H1 (cell line): ENCODE measurements around the gene CPLANE2.

Experiments
- CEBPB ChIP-seq: IDR thresholded peaks from 2 replicates; pipeline ENCODE4 v1.6.1; 2012; ENCODE audit warnings: low read depth, low read length
- CREB1 ChIP-seq: IDR thresholded peaks from 2 replicates; pipeline ENCODE4 v1.6.1; 2012; ENCODE audit warnings: inconsistent platforms
- CTCF ChIP-seq, 3 experiments: IDR thresholded peaks; 1 replicate in 2 of 3; 2 replicates in 1 of 3; pipeline versions ENCODE4 v1.5.1 to v1.6.1; 2011; ENCODE audit warnings: low read length in 3 of 3, mild to moderate bottlenecking in 3 of 3, inconsistent platforms in 2 of 3, low read depth in 1 of 3, moderate library complexity in 1 of 3; ENCODE audit not compliant: insufficient read depth in 1 of 3; ENCODE audit errors: control extremely low read depth in 1 of 3
- GTF2F1 ChIP-seq: IDR thresholded peaks from 2 replicates; pipeline ENCODE4 v1.6.1; 2012; ENCODE audit warnings: low read depth, low read length, improper control_type of control experiment, borderline replicate concordance
- MAFK ChIP-seq: IDR thresholded peaks from 2 replicates; pipeline ENCODE4 v1.6.1; 2012; ENCODE audit warnings: low read depth, mild to moderate bottlenecking, improper control_type of control experiment, low read length
- POLR2A ChIP-seq, 2 experiments: IDR thresholded peaks; 1 replicate in 1 of 2; 2 replicates in 1 of 2; pipeline ENCODE4 v1.6.1; 2011; ENCODE audit warnings: low read depth in 2 of 2, low read length in 2 of 2, mild to moderate bottlenecking in 2 of 2; ENCODE audit errors: control extremely low read depth in 1 of 2
- POLR2AphosphoS5 ChIP-seq: IDR thresholded peaks from 2 replicates; pipeline ENCODE4 v1.6.1; 2011; ENCODE audit warnings: low read depth, low read length
- RAD21 ChIP-seq, 2 experiments: IDR thresholded peaks in 1 of 2; conservative IDR thresholded peaks in 1 of 2; 2 replicates each; pipeline ENCODE4 v1.6.1; 2011; ENCODE audit warnings: low read depth in 2 of 2, low read length in 2 of 2, improper control_type of control experiment in 1 of 2, inconsistent platforms in 1 of 2, mild to moderate bottlenecking in 1 of 2, moderate library complexity in 1 of 2
- RFX5 ChIP-seq: IDR thresholded peaks from 2 replicates; pipeline ENCODE4 v1.6.1; 2011; ENCODE audit warnings: low read depth, low read length, improper control_type of control experiment, borderline replicate concordance
- TCF12 ChIP-seq: IDR thresholded peaks from 2 replicates; pipeline ENCODE4 v1.6.1; 2011; ENCODE audit warnings: low read depth, mild to moderate bottlenecking, low read length

GRCh38 chr1:16202281-16203210 is 34.4 kb downstream of the CPLANE2 start:
- TF ChIP-seq RAD21 (IDR thresholded peaks at IDR 0.05 in 1 of 2, conservative IDR thresholded peaks at IDR 0.05 in 1 of 2; ENCODE audit: low read depth in 2 of 2, low read length in 2 of 2) (no peak), RFX5 (no peak), CTCF (IDR thresholded peaks at IDR 0.05; ENCODE audit: control extremely low read depth in 1 of 3, insufficient read depth in 1 of 3, low read depth in 1 of 3, low read length in 3 of 3) (no peak), POLR2A (IDR thresholded peaks at IDR 0.05; ENCODE audit: control extremely low read depth in 1 of 2, low read depth in 2 of 2, low read length in 2 of 2) (no peak; a peak in 1 of 3 replicates), TCF12 (no peak), POLR2AphosphoS5 (no peak; the same call in 1 of the 2 replicates), GTF2F1 (no peak), CEBPB (no peak), CREB1 (no peak), MAFK (no peak)
